GM19397 (cell line): ENCODE data around the gene PDE6A.

Experiments
- ATAC-seq: cut with Tn5 transposase; IDR thresholded peaks from one replicate; pipeline ENCODE4 v1.9.1; 2021; ENCODE audit warnings: mild to moderate bottlenecking, moderate library complexity; ENCODE audit not compliant: unreplicated experiment

The PDE6A gene

DNA sequence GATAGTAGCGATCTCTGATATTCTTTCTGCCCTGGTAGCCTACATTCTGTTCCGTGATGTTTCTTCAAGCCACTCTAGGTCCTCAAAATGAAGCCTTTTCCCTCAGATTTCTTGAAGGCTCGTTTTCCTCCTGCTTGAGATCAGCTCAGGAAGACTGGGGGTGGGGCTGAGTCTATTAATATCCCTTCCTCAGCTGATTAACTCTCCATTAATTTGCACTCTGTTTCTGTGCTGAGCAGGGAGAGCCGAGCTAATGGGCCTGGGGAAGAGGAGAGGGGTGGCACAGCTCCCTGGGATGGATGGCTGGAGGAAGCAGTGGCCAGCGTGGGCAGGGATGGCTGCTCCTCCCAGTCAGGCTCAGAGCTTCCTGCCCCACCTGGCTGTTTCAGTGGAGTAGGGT, 121.2 kb downstream of the PDE6A start:
- ATAC-seq: no peak

DNA sequence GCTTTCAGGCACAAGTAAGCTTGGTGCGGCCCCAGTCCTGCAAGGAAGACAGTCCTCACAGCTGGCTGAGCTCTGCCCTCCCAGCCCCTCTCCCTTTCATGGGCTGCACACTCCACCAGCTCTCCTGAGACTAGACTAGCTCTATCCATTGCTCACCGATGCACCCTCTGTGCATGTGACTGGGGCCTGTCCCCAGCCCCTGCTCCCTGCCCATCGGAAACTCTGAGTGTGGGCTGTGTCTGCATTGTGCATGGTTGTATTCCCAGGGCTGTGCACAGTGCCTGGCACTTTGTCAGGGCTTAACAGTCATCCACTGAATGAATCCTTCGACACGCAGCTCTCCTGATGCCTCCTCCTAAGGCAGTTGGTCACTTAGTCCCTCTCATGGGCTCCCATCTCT, 122.3 kb downstream of the PDE6A start:
- ATAC-seq: no peak

DNA sequence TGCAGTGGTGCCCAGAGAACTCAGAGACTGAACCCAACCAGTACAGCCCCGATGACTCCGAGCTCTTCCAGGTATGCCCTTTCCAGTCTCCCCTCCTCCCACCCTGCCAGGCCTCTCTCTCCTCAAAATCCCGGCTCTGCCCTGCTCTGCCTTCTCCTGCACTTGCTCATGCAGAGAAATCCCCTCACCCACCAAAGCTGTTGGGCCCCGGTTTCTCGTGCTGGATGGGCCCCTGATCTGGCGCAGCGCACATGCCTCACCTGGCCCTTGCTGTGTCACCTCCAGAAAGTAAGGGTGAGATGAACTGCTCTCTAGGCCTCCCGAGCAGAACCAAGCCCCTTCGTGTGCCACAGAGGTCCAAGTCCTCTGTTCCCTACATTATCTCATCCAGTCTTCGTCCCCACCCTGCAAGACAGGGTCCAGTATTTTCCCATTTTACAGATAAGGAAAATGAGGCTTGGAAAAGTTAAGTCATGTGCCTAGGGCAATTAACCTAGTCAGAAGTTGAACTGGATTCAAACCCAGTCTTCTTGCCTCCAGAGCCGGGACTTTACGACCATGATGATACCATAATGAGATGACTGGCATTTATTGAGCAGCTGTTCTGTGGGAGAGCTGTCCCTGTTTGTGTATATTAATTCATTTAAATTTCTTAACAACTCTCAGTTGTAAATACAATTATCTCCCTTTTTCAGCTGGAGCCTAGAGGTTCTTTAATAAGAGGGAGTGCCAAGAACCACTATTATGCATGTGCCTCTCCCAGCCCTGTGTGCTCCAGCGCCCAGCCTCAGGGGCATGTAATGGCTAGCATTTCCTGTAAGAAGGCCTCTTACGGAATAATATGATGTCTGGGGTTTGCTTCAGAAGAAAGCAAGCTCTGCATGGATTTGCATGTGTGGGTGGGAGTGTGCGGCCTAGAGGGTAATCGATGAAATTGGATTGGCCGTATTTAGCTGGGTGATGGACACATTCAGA, 123.8 kb downstream of the PDE6A start:
- ATAC-seq: no peak

DNA sequence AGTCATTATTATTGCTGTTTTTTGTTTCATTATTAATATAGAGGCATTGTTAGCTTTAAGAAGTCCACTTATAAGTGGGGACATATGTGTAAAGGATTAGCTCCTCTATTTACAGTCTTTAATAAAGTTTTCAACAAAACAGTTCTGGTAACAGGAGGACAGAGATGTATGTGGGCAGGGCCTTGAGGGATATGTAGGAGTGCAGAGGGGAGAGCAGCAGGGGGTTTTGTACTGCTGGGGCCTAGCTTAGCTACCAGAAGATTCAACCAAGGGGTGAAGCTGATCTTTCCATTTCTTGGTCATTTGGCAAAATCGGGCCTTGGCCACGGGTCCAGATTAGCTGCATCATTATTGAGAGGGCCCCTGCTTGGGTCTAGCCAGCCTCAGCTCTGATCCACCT, 124.6 kb downstream of the PDE6A start:
- ATAC-seq: no peak

GRCh38 chr5:149818116-149818515, 126.5 kb downstream of the PDE6A start:
- ATAC-seq: no peak

- ATAC-seq: no peak
These were observed 127.0 kb downstream of the PDE6A start for GRCh38 chr5:149817539-149818060.

DNA sequence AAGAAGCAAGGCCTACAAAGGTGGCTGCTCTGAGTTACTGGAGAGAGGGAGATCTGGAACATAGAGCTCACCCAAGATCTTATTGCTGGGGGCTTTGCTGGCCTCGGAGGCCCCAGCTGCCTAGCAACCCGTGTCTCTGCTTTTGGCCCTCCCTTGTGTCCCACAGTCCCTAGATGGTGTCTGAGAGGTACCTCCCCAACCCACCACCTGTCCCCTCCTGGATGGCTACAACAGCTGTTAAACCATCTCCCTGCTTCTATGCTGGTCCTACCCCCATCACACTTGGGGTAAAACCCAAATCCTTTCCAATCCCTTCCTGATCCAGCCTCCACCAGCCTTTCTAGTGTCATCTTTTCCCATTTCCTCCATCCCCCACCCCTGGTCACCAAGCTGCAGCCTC, 127.9 kb downstream of the PDE6A start:
- ATAC-seq: no peak

GRCh38 chr5:149811453-149811852, 133.1 kb downstream of the PDE6A start:
- no peak for ATAC-seq

DNA sequence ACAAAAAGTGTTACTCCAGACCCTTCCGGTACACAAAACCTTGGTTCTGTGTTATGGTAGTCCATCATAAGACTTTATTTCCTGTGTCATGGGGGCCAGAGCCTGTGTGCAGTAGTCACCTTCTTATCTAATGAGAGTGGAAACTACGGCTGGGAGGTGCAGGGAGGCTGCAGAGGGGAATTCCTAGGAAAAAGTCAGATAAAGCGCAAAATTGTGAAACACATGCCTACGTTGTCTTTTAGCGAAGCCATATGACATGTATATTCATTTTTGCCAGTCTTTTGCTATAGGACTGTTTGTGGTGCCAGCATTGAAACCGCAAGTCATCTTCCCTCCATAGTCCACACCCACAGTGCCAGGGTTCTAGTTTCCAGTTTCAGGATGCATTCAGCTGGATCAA, 133.7 kb downstream of the PDE6A start:
- no peak for ATAC-seq

- no peak for ATAC-seq
These were observed 134.5 kb downstream of the PDE6A start for GRCh38 chr5:149809931-149810691.

DNA sequence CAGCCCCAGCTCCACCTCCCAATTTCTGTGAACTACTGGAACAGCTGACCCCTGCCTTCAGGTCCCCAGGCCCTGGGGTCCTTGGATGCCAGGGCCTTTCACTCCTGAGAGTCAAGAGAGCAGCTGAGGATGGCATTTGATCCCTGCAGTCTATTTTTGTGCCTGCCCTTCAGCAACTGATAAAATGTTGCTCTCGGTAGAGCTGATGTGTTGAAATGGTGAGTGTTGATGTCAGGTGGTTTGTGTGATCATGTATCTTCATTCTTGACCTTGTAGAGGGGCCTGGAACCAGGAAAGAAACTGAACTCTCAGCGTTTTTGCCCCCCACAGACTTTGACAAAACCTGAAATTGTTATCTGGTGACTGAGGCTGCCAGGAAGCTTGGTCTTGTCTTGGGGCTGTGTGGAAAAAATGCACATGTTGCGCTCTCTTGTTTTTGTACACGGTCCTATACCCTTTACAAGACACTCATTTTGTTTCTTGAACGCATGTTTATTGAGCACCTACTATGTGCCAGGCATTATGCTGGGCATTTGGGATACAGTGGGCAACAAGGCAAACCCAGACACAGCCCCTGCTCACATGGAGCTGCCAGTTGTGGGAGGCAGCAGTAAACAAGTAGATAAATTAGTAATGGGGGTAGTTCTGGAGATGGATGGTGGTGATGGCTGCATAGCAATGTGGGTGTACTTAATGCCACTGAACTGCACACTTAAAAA, 136.2 kb downstream of the PDE6A start:
- no peak for ATAC-seq
